SKM-1 treated with dmso at 0.1 percent for 144 hours (cell line): ENCODE results near the gene TMEM14C.

ENCODE experiments used
- DNase-seq: peaks from one replicate; lab custom pipeline; 2025; ENCODE audit not compliant: unreplicated experiment; lab: John Stamatoyannopoulos, UW

TMEM14C gene

GRCh38 chr6:10759312-10759839 is 36.5 kb downstream of the TMEM14C start:
- peak; percentile 21 for DNase-seq

GRCh38 chr6:10759884-10760329 is 37.0 kb downstream of the TMEM14C start:
- DNase-seq = no peak

- no peak for DNase-seq
Measured at GRCh38 chr6:10763006-10763405, 40.1 kb downstream of the TMEM14C start.

GRCh38 chr6:10769419-10769818 is 46.5 kb downstream of the TMEM14C start:
- no peak for DNase-seq

DNA sequence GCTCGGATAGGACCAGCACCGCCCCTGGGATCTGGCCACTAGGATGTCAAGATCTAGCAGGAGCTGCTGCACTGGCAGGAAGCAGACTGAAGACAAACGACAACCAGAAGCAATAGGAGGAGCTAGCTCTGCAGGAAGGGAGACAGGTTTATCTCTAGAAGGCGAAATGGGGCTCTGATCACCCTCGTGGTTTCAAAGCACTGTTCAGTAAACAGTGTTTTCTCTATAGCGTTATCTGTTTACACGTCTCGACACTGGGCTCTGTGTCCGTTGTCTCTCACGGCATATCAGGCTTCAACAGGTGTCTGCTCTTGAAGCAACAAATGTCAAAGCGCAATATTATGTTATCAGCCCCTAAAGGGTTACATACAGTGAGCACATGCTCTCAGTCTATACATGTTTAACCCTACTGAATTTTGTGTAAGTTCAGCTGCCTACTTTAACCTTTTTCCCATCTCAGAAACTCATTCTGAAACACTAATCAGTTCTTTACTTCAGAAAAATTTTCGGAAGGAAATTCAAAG is 48.6 kb downstream of the TMEM14C start:
- DNase-seq = no peak

- DNase-seq = no peak
Measured at GRCh38 chr6:10778230-10778629, 55.4 kb downstream of the TMEM14C start.

DNA sequence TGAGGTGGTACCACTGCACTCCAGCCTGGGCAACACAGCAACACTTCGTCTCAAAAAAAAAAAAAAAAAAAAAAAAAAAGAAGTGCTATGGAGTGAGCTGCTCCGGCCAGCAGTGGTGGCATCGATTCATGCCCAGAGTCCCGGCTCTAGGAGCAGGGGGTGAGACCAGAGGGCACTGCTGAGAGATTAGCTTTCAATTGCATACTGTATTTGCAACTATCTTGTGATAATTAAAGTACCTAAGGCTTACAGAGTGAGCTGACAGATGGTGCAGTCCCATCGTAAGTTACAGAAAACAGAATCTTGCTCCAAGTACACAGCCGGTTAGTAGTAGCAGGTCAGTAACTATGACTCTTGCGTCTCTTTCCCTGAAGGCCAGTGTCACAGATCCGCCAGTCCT is 56.2 kb downstream of the TMEM14C start:
- DNase-seq = no peak
